Muscle layer of colon (tissue), 2 donors: Measurements from ENCODE around the gene MTHFD2.
"Not testable (repeated sequence)": the region's sequence is repeated elsewhere in the genome, so short reads cannot be mapped to it uniquely, and the experiment has no call there.

Experiments used
- H3K27ac ChIP-seq: one replicate; pipeline ENCODE4 v1.7.0; 2013; ENCODE audit warnings: low read depth, mild to moderate bottlenecking, low read length, moderate library complexity
- H3K27me3 ChIP-seq, 2 donors: one replicate each; pipeline ENCODE4 v1.7.0; 2013; ENCODE audit warnings: low read length in 2 of 2, mild to moderate bottlenecking in 2 of 2; ENCODE audit not compliant: insufficient read depth in 2 of 2, control insufficient read depth in 1 of 2
- H3K36me3 ChIP-seq: one replicate; pipeline ENCODE4 v1.7.0; 2013; ENCODE audit warnings: mild to moderate bottlenecking, low read length; ENCODE audit not compliant: insufficient read depth
- H3K4me1 ChIP-seq: one replicate; pipeline ENCODE4 v1.7.0; 2013; ENCODE audit warnings: mild to moderate bottlenecking, low read length; ENCODE audit not compliant: insufficient read depth
- H3K4me3 ChIP-seq, 2 donors: one replicate each; pipeline ENCODE4 v1.7.0; 2013; ENCODE audit warnings: low read length in 2 of 2, low read depth in 1 of 2, mild to moderate bottlenecking in 1 of 2, moderate library complexity in 1 of 2
- H3K9ac ChIP-seq: one replicate; pipeline ENCODE4 v1.7.0; 2013; ENCODE audit warnings: low read length
- H3K9me3 ChIP-seq: one replicate; pipeline ENCODE4 v1.7.0; 2013; ENCODE audit warnings: mild to moderate bottlenecking, low read length
- donor health status: abdominal sarcoma.
- donor health status: Adenocarcinoma of cecum.

Gene MTHFD2

DNA sequence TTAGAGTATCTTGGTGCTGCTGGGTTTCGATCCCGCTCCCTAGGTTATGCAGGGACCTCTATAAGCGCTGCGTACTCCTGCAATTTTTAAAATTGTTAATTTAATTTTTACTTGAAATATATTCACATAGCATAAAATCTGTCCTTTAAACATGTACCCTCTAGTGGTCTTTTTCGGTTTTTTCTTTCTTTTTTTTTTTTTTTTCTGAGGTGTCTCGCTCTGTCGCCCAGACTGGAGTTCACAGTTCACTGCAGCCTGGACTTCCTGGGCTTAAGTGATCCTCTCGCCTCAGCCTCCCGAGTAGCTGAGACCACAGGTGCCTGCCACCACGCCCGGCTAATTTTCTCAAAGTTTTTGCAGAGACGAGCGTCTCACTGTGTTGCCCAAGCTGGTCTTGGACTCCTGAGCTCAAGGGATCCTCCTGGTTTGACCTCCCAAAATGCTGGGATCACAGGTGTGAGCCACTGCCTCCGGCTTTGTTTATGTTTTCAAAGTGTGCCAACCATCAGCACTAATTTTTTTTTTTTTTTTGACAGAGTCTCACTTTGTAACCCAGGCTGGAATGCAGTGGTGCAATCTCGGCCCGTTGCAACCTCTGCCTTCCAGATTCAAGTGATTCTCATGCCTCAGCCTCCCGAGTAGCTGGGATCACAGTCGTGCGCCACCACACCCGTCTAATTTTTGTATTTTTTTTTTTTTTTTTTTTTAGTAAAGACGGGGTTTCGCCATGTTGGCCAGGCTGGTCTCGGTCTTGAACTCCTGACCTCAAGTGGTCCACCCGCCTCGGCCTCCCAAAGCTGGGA is 19.2 kb upstream of the MTHFD2 start:
- Histone ChIP-seq H3K9ac (no peak overlapping the region), H3K4me3 (peak overlapping the region; percentile 73 to 99), H3K4me1 (peaks cover 22% of the 10 kb centered on the region), H3K36me3 (no peaks in the 10 kb centered on the region), H3K27me3 (no peaks in the 10 kb centered on the region), H3K27ac (peak overlapping the region; percentile 56), H3K9me3 (no peaks in the 10 kb centered on the region)

DNA sequence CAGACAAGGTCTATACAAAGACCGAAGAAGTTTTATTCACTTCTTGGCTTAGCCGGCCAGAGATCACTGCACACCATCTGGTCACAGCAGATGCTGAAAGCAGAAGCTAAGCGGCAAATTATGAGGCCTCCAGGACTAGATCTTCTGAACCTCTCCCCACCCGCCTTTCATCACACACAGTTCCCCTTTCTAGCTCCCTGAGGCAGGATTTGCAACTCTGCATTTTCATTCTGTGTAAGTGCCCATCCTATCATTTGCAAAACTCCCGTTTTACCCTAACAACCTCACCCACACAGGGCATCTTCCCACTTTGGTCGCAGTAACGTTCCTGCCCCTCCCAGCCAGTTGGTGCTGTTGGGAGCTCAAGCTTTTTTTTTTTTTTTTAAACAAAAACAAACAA is 16.7 kb upstream of the MTHFD2 start:
- H3K27ac ChIP-seq = no peak overlapping the region
- peaks cover 7% of the 10 kb centered on the region for H3K4me1 ChIP-seq
- H3K9ac ChIP-seq = no peak overlapping the region
- H3K27me3 ChIP-seq = no peaks in the 10 kb centered on the region
- H3K9me3 ChIP-seq = no peaks in the 10 kb centered on the region
- H3K4me3 ChIP-seq = no peak overlapping the region
- H3K36me3 ChIP-seq = no peaks in the 10 kb centered on the region

DNA sequence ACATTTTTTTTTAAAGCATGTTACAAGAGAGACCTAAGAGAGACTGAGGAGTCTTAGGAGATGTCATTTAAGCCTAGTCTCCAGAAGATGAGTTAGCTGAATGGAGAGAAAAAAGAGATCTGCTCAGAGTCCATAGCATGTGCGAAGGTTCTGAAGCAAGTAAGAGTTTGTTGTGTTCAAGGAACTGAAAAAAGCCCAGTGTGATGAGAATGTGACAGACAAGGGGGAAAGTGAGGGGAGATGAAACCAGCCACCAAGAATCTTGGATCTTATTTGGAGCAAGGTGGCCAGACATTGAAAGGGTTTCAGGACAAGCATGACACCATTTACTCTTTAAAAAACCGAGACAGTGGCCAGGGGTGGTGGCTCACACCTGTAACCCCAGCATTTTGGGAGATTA is 14.5 kb upstream of the MTHFD2 start:
- H3K4me1 ChIP-seq = no peaks in the 10 kb centered on the region
- no peak overlapping the region for H3K27ac ChIP-seq
- no peaks in the 10 kb centered on the region for H3K9me3 ChIP-seq
- no peaks in the 10 kb centered on the region for H3K36me3 ChIP-seq
- no peak overlapping the region for H3K4me3 ChIP-seq
- H3K9ac ChIP-seq = no peak overlapping the region
- no peaks in the 10 kb centered on the region for H3K27me3 ChIP-seq

DNA sequence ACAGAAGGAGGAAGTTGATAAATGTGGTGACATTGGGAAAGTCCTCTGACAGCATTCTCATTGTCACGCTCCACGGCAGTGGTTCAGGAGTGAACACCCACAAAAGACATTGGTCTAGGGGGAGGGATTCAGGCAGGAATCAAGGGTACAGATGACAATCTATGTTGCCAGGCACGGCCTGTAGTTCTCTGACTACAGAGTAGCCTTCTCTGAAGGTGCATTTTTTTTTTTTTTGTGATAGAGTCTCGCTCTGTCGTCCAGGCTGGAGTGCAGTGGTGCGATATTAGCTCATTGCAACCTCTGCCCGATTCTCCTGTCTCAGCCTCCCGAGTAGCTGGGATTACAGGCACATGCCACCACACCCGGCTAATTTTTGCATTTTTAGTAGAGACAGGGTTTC is 12.4 kb upstream of the MTHFD2 start:
- Histone ChIP-seq H3K27me3 (no peaks in the 10 kb centered on the region), H3K4me1 (no peaks in the 10 kb centered on the region), H3K27ac (no peak overlapping the region), H3K9me3 (no peaks in the 10 kb centered on the region), H3K4me3 (no peak overlapping the region), H3K9ac (no peak overlapping the region), H3K36me3 (no peaks in the 10 kb centered on the region)

DNA sequence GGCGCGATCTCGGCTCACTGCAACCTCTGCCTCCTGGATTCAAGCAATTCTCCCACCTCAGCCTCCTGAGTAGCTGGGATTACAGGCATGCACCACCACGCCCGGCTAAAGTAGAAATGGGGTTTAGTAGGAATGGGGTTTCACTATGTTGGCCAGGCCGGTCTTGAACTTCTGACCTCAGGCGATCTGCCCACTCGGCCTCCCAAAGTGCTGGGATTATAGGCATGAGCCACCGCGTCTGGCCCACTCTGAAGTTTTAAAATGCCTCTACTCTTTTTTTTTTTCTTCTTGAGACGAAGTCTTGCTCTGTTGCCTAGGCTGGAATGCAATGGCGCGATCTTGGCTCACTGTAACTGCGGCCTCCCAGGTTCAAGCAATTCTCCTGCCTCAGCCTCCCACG is 11.7 kb upstream of the MTHFD2 start:
- H3K4me1 ChIP-seq, H3K36me3 ChIP-seq, H3K9me3 ChIP-seq, H3K27ac ChIP-seq, H3K27me3 ChIP-seq, H3K4me3 ChIP-seq, H3K9ac ChIP-seq: not testable (repeated sequence)

DNA sequence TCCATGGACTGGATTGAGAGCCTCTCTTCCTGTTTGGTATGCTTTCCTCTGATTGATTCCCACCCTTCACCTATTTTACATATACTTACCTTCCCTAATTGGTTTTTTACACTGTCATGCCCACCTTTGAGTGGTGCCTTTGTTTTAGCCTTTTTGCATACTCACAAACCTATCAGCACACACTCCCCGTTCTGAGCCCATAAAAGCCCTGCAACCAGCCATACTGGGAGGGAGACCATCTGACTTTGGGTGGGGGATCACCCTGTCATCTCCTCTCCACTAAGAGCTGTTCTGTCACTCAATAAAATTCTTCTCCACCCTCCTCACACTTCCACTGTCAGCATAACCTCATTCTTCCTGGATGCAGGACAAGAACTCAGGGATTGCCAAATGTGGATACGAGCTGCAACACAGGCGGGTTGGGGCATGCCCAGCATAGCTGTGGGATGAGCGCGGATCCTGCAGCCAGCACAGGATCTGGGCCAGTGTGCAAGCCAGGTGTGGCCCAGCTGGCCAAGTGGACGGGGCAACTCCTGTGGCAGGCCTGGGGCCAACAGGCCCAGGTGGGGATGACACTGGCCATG is 10.3 kb upstream of the MTHFD2 start:
- no peaks in the 10 kb centered on the region for H3K36me3 ChIP-seq
- no peaks in the 10 kb centered on the region for H3K9me3 ChIP-seq
- H3K9ac ChIP-seq = no peak overlapping the region
- H3K4me1 ChIP-seq = no peaks in the 10 kb centered on the region
- no peaks in the 10 kb centered on the region for H3K27me3 ChIP-seq
- no peak overlapping the region for H3K27ac ChIP-seq
- no peak overlapping the region for H3K4me3 ChIP-seq

DNA sequence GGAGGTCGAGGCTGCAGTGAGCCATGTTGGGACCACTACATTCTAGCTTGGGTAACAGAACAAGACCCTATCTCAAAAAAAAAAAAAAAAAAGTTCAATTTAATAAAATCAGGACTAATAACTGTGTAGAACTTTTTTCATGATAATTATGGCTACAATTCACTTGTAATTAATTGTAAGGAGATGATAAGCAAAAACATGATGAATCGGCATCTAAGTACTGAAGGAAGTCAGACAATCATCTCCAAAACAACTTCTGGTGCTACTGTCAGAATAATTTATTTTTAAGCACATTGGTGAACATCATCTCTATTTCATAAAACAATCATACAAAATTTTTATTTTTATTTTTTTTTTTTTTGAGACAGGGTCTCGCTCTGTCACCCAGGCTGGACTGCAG is 9.7 kb upstream of the MTHFD2 start:
- no peaks in the 10 kb centered on the region for H3K36me3 ChIP-seq
- H3K9ac ChIP-seq = no peak overlapping the region
- no peaks in the 10 kb centered on the region for H3K4me1 ChIP-seq
- H3K4me3 ChIP-seq = no peak overlapping the region
- no peak overlapping the region for H3K27ac ChIP-seq
- H3K9me3 ChIP-seq = no peaks in the 10 kb centered on the region
- no peaks in the 10 kb centered on the region for H3K27me3 ChIP-seq

DNA sequence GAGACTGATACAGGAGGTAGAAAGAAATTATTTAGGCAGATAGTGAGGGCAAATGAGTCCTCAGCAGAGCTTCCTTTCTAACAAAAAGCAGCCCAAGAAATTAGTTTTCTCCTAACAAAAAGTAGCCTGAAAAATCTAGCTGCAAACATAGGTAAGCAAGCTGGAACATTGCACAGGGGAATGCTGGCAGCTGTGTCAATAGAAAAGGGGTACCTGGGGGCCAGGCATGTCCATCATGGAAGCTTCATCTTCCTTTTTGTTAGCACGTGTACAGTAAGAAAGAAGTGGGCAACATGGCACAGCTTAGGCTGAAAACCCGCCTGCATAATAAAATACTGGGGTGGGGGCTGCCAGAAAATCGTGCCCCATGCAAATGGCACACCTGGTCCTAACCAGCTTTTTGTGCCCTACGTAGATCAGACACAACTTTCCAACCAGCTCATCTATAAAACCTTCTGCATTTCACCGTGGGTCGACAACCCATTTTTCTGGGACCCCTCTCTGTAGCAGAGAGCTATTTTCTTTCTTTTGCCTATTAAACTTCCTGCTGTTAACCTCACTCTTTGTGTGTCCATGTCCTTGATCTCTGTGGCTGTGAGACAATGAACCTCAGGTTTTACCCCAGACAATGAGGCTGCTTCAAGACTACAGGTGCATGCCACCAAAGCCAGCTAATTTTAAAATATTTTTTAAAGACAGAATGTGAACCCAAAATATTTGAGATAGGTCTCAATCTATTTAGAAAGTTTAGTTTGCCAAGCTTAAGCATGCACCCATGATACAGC is 6.6 kb upstream of the MTHFD2 start:
- Histone ChIP-seq H3K36me3 (no peaks in the 10 kb centered on the region), H3K9me3 (no peaks in the 10 kb centered on the region), H3K4me3 (no peak overlapping the region), H3K27me3 (no peaks in the 10 kb centered on the region), H3K4me1 (no peaks in the 10 kb centered on the region), H3K9ac (no peak overlapping the region), H3K27ac (no peak overlapping the region)

DNA sequence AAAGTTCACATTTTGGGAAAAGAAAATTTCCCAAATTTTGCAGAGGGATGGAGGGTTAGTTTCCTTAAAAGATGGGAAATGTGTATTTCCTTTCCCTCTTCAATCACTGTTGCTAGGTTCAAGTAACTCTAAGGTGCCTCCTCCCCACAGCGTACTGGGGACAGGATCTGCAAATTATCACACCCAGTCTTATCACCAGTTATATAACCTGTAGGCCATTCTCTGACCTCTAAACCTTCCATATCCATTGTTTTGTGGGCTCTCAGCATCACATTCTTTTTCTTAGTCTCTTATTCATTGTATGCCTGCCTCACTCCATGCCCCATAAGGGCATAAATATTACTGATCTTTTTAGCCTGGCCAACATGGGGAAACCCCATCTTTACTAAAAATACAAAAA is 3.6 kb upstream of the MTHFD2 start:
- H3K27ac ChIP-seq = no peak overlapping the region
- no peaks in the 10 kb centered on the region for H3K36me3 ChIP-seq
- no peak overlapping the region for H3K9ac ChIP-seq
- H3K4me3 ChIP-seq = no peak overlapping the region
- peaks cover 5% of the 10 kb centered on the region for H3K4me1 ChIP-seq
- no peaks in the 10 kb centered on the region for H3K9me3 ChIP-seq
- no peaks in the 10 kb centered on the region for H3K27me3 ChIP-seq

DNA sequence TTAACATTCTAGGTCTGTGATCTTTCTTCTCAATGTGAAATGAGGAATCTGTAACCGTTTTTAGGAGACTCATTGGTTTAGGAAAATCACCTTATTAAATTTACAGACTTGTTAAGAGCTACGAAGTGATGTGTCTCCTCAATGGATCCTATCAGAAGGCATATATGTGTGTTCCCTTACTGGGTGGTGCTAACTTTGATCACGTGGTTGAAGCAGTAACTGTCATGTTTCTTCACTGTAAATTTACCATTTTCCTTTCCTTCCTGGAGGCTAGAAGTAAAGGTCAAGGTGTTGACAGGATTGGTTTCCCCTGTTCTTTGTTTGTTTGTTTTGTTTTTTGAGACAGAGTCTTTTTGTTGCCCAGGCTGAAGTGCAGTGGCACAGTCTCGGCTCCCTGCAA is 1.4 kb upstream of the MTHFD2 start:
- H3K27me3 ChIP-seq = no peaks in the 10 kb centered on the region
- no peaks in the 10 kb centered on the region for H3K9me3 ChIP-seq
- no peak overlapping the region for H3K9ac ChIP-seq
- peaks cover 5% of the 10 kb centered on the region for H3K4me1 ChIP-seq
- no peaks in the 10 kb centered on the region for H3K36me3 ChIP-seq
- H3K27ac ChIP-seq = no peak overlapping the region
- H3K4me3 ChIP-seq = no peak overlapping the region

DNA sequence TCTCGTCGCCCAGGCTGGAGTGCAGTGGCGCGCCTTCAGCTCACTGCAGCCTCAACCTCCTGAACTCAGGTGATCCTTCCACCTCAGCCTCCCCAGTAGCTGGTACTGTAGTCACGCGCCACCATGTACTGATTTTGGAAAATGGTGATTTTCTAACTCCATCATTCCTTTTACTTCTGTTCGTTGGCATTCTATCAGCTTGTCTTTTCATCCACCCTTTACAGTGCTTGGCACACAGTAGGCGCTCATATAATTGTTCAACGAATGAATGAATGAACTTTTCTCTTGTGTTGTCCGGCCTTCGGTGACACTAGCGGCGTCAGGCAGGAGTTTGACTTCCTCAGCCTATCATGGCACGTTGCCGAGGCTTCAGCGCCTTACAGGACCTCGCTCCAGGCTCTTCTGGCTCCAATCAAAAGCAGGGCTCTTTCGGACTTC is 373 bp upstream of the MTHFD2 start:
- Histone ChIP-seq H3K27ac (no peak overlapping the region), H3K4me3 (peak overlapping the region; percentile 59 to 73), H3K9ac (no peak overlapping the region)

More for the DNA sequence above, 373 bp upstream of the MTHFD2 start:
- no peaks in the 10 kb centered on the region for H3K36me3 ChIP-seq
- peaks cover 5% of the 10 kb centered on the region for H3K4me1 ChIP-seq
- H3K9me3 ChIP-seq = no peaks in the 10 kb centered on the region
- no peaks in the 10 kb centered on the region for H3K27me3 ChIP-seq
